Natural killer cell treated with Interleukin-12 subunit alpha and Interleukin-12 subunit beta and Interleukin-15 and Interleukin-18, amount 100 ng/mL, for 72 hours (primary cell): ENCODE data around the gene ADSS2. TPM values are rescaled to one million over a fixed set of nuclear protein-coding genes. Genes with fewer than 3 reads are reported as not detected.
A peak's percentile ranks its signal among the peaks of the same experiment; 100 is the strongest.

Source experiments
- ATAC-seq, 2 donors: fragments of 150-1000 bp; cut with Tn5 transposase in 1 of 2; sonication (Bioruptor Pico), chemical (Tn5 transposase) in 1 of 2; 2 replicates each; pipeline ENCODE4 v1.10.0; 2021
- DNase-seq: peaks from one replicate; pipeline ENCODE4 v3.0.0; 2022; ENCODE audit warnings: low spot score
- H3K27ac Mint-ChIP-seq, 2 donors: 1 replicate in 1 of 2; 2 replicates in 1 of 2; pipeline ENCODE4 v1.8.0; 2022; ENCODE audit warnings: mixed read lengths in 2 of 2, mild to moderate bottlenecking in 1 of 2, moderate library complexity in 1 of 2
- H3K27me3 Mint-ChIP-seq, 2 donors: 1 replicate in 1 of 2; 2 replicates in 1 of 2; pipeline ENCODE4 v1.8.0; 2022; ENCODE audit warnings: mixed read lengths in 2 of 2
- H3K36me3 Mint-ChIP-seq: one replicate; pipeline ENCODE4 v1.8.0; 2022; ENCODE audit warnings: mixed read lengths
- H3K4me1 Mint-ChIP-seq, 2 donors: 1 replicate in 1 of 2; 2 replicates in 1 of 2; pipeline ENCODE4 v1.8.0; 2022; ENCODE audit warnings: low read depth in 2 of 2, mixed read lengths in 2 of 2, mild to moderate bottlenecking in 1 of 2
- H3K4me3 Mint-ChIP-seq: one replicate; pipeline ENCODE4 v1.8.0; 2022; ENCODE audit warnings: mixed read lengths
- H3K9me3 Mint-ChIP-seq: 2 replicates; pipeline ENCODE4 v1.8.0; 2022; ENCODE audit warnings: mixed read lengths
- total RNA-seq, 2 donors: library from RNA; stranded (reverse); gene quantifications; one replicate each; pipeline ENCODE4 v1.2.3, GENCODE V29; 2022

ADSS2 gene
- total RNA-seq, 2 donors from 2014 or later = 45.0 to 51.0 TPM

GRCh38 chr1:244436336-244437085 is 15.2 kb downstream of the ADSS2 start:
- no peak overlapping the region for H3K4me3 Mint-ChIP-seq
- H3K4me1 Mint-ChIP-seq = peaks cover 14 to 29% of the 10 kb centered on the region in 2 donors
- no peaks in the 10 kb centered on the region for H3K27me3 Mint-ChIP-seq
- DNase-seq (no peak), ATAC-seq (no peak)
- no peaks in the 10 kb centered on the region for H3K9me3 Mint-ChIP-seq
- peak overlapping the region; percentile 25 to 80 for H3K27ac Mint-ChIP-seq
- peaks cover 13% of the 10 kb centered on the region for H3K36me3 Mint-ChIP-seq

- peak overlapping the region; percentile 25 to 80 for H3K27ac Mint-ChIP-seq
- no peak overlapping the region for H3K4me3 Mint-ChIP-seq
These were observed 16.0 kb downstream of the ADSS2 start for GRCh38 chr1:244435562-244436205.

GRCh38 chr1:244431166-244431565 is 20.5 kb downstream of the ADSS2 start:
- no peak overlapping the region for H3K27ac Mint-ChIP-seq
- ATAC-seq = no peak
- H3K36me3 Mint-ChIP-seq = peaks cover 20% of the 10 kb centered on the region
- H3K4me1 Mint-ChIP-seq = peaks cover 20 to 21% of the 10 kb centered on the region in 2 donors
- no peaks in the 10 kb centered on the region for H3K27me3 Mint-ChIP-seq
- no peak overlapping the region for H3K4me3 Mint-ChIP-seq
- no peaks in the 10 kb centered on the region for H3K9me3 Mint-ChIP-seq
- DNase-seq = no peak

More at GRCh38 chr1:244435562-244436205, 16.0 kb downstream of the ADSS2 start:
- H3K4me1 Mint-ChIP-seq = peaks cover 14 to 29% of the 10 kb centered on the region in 2 donors
- no peaks in the 10 kb centered on the region for H3K9me3 Mint-ChIP-seq
- ATAC-seq (no peak), DNase-seq (no peak)
- no peaks in the 10 kb centered on the region for H3K27me3 Mint-ChIP-seq
- peaks cover 13% of the 10 kb centered on the region for H3K36me3 Mint-ChIP-seq

- ATAC-seq (no peak), DNase-seq (no peak)
- Mint-ChIP-seq H3K36me3 (peaks cover 17% of the 10 kb centered on the region), H3K27me3 (no peaks in the 10 kb centered on the region), H3K9me3 (no peaks in the 10 kb centered on the region), H3K4me1 (peaks cover 12 to 14% of the 10 kb centered on the region in 2 donors), H3K4me3 (no peak overlapping the region), H3K27ac (no peak overlapping the region)
These were observed 21.9 kb downstream of the ADSS2 start for GRCh38 chr1:244429818-244430217.

- no peaks in the 10 kb centered on the region for H3K9me3 Mint-ChIP-seq
- peaks cover 17% of the 10 kb centered on the region in 2 donors for H3K4me1 Mint-ChIP-seq
- H3K36me3 Mint-ChIP-seq = peaks cover 20% of the 10 kb centered on the region
- H3K4me3 Mint-ChIP-seq = no peak overlapping the region
- no peak overlapping the region for H3K27ac Mint-ChIP-seq
- no peaks in the 10 kb centered on the region for H3K27me3 Mint-ChIP-seq
- no peak for ATAC-seq
- DNase-seq = no peak
These were observed 24.1 kb downstream of the ADSS2 start for GRCh38 chr1:244427647-244428046.

- H3K4me3 Mint-ChIP-seq = no peak overlapping the region
- no peaks in the 10 kb centered on the region for H3K27me3 Mint-ChIP-seq
- H3K4me1 Mint-ChIP-seq = peaks cover 11 to 12% of the 10 kb centered on the region in 2 donors
- no peak for DNase-seq
- peaks cover 21% of the 10 kb centered on the region for H3K36me3 Mint-ChIP-seq
- H3K27ac Mint-ChIP-seq = peak overlapping the region in 1 of 2 donors; percentile 3
- ATAC-seq = no peak
- H3K9me3 Mint-ChIP-seq = no peaks in the 10 kb centered on the region
These were observed 26.9 kb downstream of the ADSS2 start for GRCh38 chr1:244424649-244425334.

GRCh38 chr1:244422174-244422573 is 29.5 kb downstream of the ADSS2 start:
- Mint-ChIP-seq H3K27me3 (no peaks in the 10 kb centered on the region), H3K9me3 (no peaks in the 10 kb centered on the region), H3K4me3 (no peak overlapping the region), H3K36me3 (peaks cover 26% of the 10 kb centered on the region), H3K4me1 (peaks cover 12% of the 10 kb centered on the region in 2 donors), H3K27ac (peak overlapping the region in 1 of 2 donors; percentile 4)
- no peak for DNase-seq
- no peak for ATAC-seq

GRCh38 chr1:244419024-244419423 is 32.7 kb downstream of the ADSS2 start:
- peaks cover 24% of the 10 kb centered on the region for H3K36me3 Mint-ChIP-seq
- H3K4me1 Mint-ChIP-seq = peaks cover 4 to 7% of the 10 kb centered on the region in 2 donors
- H3K27ac Mint-ChIP-seq = peak overlapping the region in 1 of 2 donors; percentile 9

GRCh38 chr1:244414543-244414942 is 37.2 kb downstream of the ADSS2 start:
- ATAC-seq (no peak), DNase-seq (no peak)
- peaks cover 6 to 10% of the 10 kb centered on the region in 2 donors for H3K4me1 Mint-ChIP-seq
- no peak overlapping the region for H3K4me3 Mint-ChIP-seq
- no peaks in the 10 kb centered on the region for H3K9me3 Mint-ChIP-seq
- H3K27me3 Mint-ChIP-seq = no peaks in the 10 kb centered on the region
- peaks cover 29% of the 10 kb centered on the region for H3K36me3 Mint-ChIP-seq
- H3K27ac Mint-ChIP-seq = no peak overlapping the region

More at GRCh38 chr1:244419024-244419423, 32.7 kb downstream of the ADSS2 start:
- no peaks in the 10 kb centered on the region for H3K9me3 Mint-ChIP-seq
- H3K27me3 Mint-ChIP-seq = no peaks in the 10 kb centered on the region
- H3K4me3 Mint-ChIP-seq = no peak overlapping the region
- no peak for ATAC-seq
- no peak for DNase-seq

- Mint-ChIP-seq H3K9me3 (no peaks in the 10 kb centered on the region), H3K27me3 (no peaks in the 10 kb centered on the region), H3K4me3 (no peak overlapping the region), H3K36me3 (peaks cover 29% of the 10 kb centered on the region), H3K27ac (no peak overlapping the region), H3K4me1 (peaks cover 6 to 8% of the 10 kb centered on the region in 2 donors)
- ATAC-seq = no peak
- no peak for DNase-seq
These were observed 38.0 kb downstream of the ADSS2 start for GRCh38 chr1:244413736-244414135.

- H3K27ac Mint-ChIP-seq = no peak overlapping the region
- no peak overlapping the region for H3K4me3 Mint-ChIP-seq
- peaks cover 11 to 12% of the 10 kb centered on the region in 2 donors for H3K4me1 Mint-ChIP-seq
- ATAC-seq (no peak), DNase-seq (no peak)
- H3K27me3 Mint-ChIP-seq = no peaks in the 10 kb centered on the region
- peaks cover 29% of the 10 kb centered on the region for H3K36me3 Mint-ChIP-seq
- no peaks in the 10 kb centered on the region for H3K9me3 Mint-ChIP-seq
These were observed 39.5 kb downstream of the ADSS2 start for GRCh38 chr1:244412176-244412575.

GRCh38 chr1:244409701-244410100 is 42.0 kb downstream of the ADSS2 start:
- Mint-ChIP-seq H3K27ac (peak overlapping the region in 1 of 2 donors; percentile 78), H3K9me3 (no peaks in the 10 kb centered on the region), H3K27me3 (no peaks in the 10 kb centered on the region), H3K4me1 (peaks cover 21 to 24% of the 10 kb centered on the region in 2 donors), H3K4me3 (no peak overlapping the region), H3K36me3 (peaks cover 34% of the 10 kb centered on the region)
- ATAC-seq (peak; percentile 44 to 77), DNase-seq (no peak)

- no peaks in the 10 kb centered on the region for H3K27me3 Mint-ChIP-seq
- H3K4me3 Mint-ChIP-seq = peak overlapping the region; percentile 46
- peaks cover 3% of the 10 kb centered on the region for H3K9me3 Mint-ChIP-seq
- H3K36me3 Mint-ChIP-seq = peaks cover 43% of the 10 kb centered on the region
- ATAC-seq = no peak
- no peak for DNase-seq
- H3K27ac Mint-ChIP-seq = peak overlapping the region; percentile 5 to 74
- peaks cover 21 to 24% of the 10 kb centered on the region in 2 donors for H3K4me1 Mint-ChIP-seq
These were observed 45.4 kb downstream of the ADSS2 start for GRCh38 chr1:244406337-244406736.

- Mint-ChIP-seq H3K27me3 (no peaks in the 10 kb centered on the region), H3K4me1 (peaks cover 21 to 24% of the 10 kb centered on the region in 2 donors), H3K36me3 (peaks cover 48% of the 10 kb centered on the region), H3K9me3 (peaks cover 6% of the 10 kb centered on the region), H3K4me3 (no peak overlapping the region), H3K27ac (peak overlapping the region in 1 of 2 donors; percentile 74)
- no peak for DNase-seq
- no peak for ATAC-seq
These were observed 45.9 kb downstream of the ADSS2 start for GRCh38 chr1:244405856-244406255.
